Mucosa of descending colon (tissue), 3 donors: Measurements from ENCODE around the gene PTH. TPM values are rescaled to one million over a fixed set of nuclear protein-coding genes. Genes with fewer than 3 reads are reported as not detected.

ENCODE experiments used
- ATAC-seq: fragments of 200-7000 bp; cut with Tn5 transposase; one replicate; pipeline ENCODE4 v1.9.1; 2020; ENCODE audit warnings: mild to moderate bottlenecking, moderate library complexity
- DNase-seq, 3 donors: peaks; one replicate each; pipeline ENCODE4 v3.0.0-alpha.2; 2020
- H3K36me3 ChIP-seq: fragments of 200-600 bp; one replicate; pipeline ENCODE4 v1.8.0; 2021; ENCODE audit warnings: low read depth, mild to moderate bottlenecking
- H3K4me1 ChIP-seq: fragments of 200-600 bp; one replicate; pipeline ENCODE4 v1.8.0; 2021; ENCODE audit warnings: low read depth, mild to moderate bottlenecking
- H3K4me3 ChIP-seq: fragments of 200-600 bp; one replicate; pipeline ENCODE4 v1.8.0; 2021; ENCODE audit warnings: mild to moderate bottlenecking
- H3K9me3 ChIP-seq: fragments of 200-600 bp; one replicate; pipeline ENCODE4 v1.8.0; 2021; ENCODE audit warnings: mild to moderate bottlenecking
- CTCF ChIP-seq: fragments of 200-600 bp; IDR thresholded peaks from one replicate; pipeline ENCODE4 v1.8.0; 2022; ENCODE audit warnings: antibody characterized with exemption, mild to moderate bottlenecking
- intact Hi-C, 2 donors: fragments of 100-400 bp; cut with DNase I in 1 of 2; cut with micrococcal nuclease in 1 of 2; formaldehyde crosslinking; loops; one replicate each; pipeline versions ENCODE4 v1.11.0 to v1.11.1; 2022; cut with DNase I, micrococcal nuclease
- long read RNA-seq, 2 donors: library from polyadenylated mRNA; unstranded; transcript quantifications; one replicate each; pipeline ENCODE4 v2.0.0, GENCODE V29; 2019 to 2021
- total RNA-seq, 3 donors: library from RNA; stranded (reverse); fragmentation: NEBNext Ultra II Directional in 2 of 3; extraction: Animal tissue kit (Norgen Biotek cat#: 25700) in 2 of 3; gene quantifications; one replicate each; pipeline versions ENCODE4 v1.2.1 to v1.2.4, GENCODE V29; 2021 to 2023
- donor health status: DM: no; HTN: no; CAD: no; lungs with moderate emphysema.
- donor health status: DM: no; HTN: no; CAD: no.
- donor health status: DM: no; HTN: yes; CAD: no.

PTH gene
- total RNA-seq, result not detected
- long read RNA-seq, donor 1, result 0 reads
- long read RNA-seq, donor 2, result 0 reads

DNA sequence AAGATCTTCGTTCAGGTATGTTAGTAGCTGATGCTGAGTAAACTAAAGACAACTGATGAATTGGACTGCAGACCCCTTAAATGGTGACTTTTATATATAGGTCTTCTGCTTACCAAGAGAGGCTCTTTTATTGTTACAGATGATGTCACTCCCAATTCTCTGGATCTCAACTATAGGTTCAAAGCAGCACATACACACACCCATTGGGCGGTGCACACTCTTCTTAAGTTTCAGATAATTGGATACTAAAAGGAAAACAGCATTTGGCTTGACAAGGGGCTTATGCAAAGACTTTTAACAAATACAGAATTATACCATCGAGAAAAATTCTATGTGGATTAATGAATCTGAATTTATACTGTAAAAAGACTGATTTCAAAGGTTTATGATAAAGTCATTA lies at the start of gene PTH:
TSS of gene PTH (minus strand) at position 69 of the 400 bp plus-strand sequence. CDS start 3,142 bp downstream, outside the sequence.
- intact Hi-C loops, result no loop called here
- H3K9me3 ChIP-seq, result no peaks in the 10 kb centered on the region
- no peak for TF ChIP-seq CTCF
- H3K36me3 ChIP-seq, result no peaks in the 10 kb centered on the region
- no peaks in the 10 kb centered on the region for H3K4me1 ChIP-seq
- no peak for DNase-seq
- no peak within 1 kb of the TSS for H3K4me3 ChIP-seq
- ATAC-seq, result no peak

DNA sequence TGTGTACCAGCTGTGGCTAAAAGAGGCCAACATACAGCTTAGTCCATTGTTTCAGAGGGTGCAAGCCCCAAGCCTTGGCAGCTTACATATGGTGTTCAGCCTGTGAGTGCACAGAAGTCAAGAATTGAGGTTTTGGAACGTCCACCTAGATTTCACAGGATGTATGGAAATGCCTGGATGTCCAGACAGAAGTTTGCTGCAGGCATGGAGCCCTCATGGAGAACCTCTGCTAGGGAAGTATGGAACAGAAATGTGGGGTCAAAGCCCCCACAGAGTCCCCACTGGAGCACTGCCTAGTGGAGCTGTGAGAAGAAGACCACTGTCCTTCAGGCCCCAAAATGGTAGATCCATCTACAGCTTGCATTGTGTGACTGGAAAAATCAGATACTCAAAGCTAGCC lies 42.2 kb upstream of the PTH start:
- H3K4me1 ChIP-seq, result no peaks in the 10 kb centered on the region
- no peak overlapping the region for H3K4me3 ChIP-seq
- ATAC-seq (no peak), DNase-seq (no peak)
- peaks cover 15% of the 10 kb centered on the region for H3K9me3 ChIP-seq
- intact Hi-C loops, result no loop called here
- H3K36me3 ChIP-seq, result no peaks in the 10 kb centered on the region
- no peak for TF ChIP-seq CTCF

DNA sequence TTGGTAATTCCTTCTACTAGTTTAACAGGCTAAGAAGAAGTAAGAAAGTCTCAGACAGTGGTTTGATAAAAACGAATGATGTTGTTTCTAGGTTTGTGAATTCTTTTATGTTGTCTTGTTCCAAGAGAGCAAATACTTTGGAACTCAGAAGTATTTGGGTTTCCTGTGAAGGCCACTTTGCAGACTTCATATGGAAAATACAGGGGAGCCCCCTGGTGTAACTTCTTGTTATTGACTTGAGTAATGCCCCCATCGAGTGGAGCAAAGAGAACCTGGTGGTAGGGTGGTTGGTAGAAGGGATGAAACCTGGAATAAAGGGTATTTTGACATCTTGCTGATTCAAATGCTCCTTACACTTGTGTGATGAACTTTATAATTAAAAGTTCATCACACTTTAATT lies 40.0 kb upstream of the PTH start:
- ATAC-seq (no peak), DNase-seq (no peak)
- TF ChIP-seq CTCF, result no peak
- no peaks in the 10 kb centered on the region for H3K4me1 ChIP-seq
- no peak overlapping the region for H3K4me3 ChIP-seq
- intact Hi-C loops, result no loop called here
- H3K36me3 ChIP-seq, result no peaks in the 10 kb centered on the region
- peaks cover 15% of the 10 kb centered on the region for H3K9me3 ChIP-seq

GRCh38 chr11:13534358-13534757 lies 38.6 kb upstream of the PTH start:
- H3K9me3 ChIP-seq, result peaks cover 15% of the 10 kb centered on the region
- H3K4me3 ChIP-seq, result no peak overlapping the region
- no peaks in the 10 kb centered on the region for H3K4me1 ChIP-seq
- intact Hi-C loops, result no loop called here
- TF ChIP-seq CTCF, result no peak
- DNase-seq, result no peak
- no peak for ATAC-seq
- H3K36me3 ChIP-seq, result no peaks in the 10 kb centered on the region

- DNase-seq (no peak), ATAC-seq (no peak)
- Histone ChIP-seq H3K4me3 (no peak overlapping the region), H3K36me3 (no peaks in the 10 kb centered on the region), H3K9me3 (no peaks in the 10 kb centered on the region), H3K4me1 (no peaks in the 10 kb centered on the region)
- TF ChIP-seq CTCF, result no peak
- intact Hi-C loops, result no loop called here
Observed at GRCh38 chr11:13525257-13525656, 29.5 kb upstream of the PTH start.

DNA sequence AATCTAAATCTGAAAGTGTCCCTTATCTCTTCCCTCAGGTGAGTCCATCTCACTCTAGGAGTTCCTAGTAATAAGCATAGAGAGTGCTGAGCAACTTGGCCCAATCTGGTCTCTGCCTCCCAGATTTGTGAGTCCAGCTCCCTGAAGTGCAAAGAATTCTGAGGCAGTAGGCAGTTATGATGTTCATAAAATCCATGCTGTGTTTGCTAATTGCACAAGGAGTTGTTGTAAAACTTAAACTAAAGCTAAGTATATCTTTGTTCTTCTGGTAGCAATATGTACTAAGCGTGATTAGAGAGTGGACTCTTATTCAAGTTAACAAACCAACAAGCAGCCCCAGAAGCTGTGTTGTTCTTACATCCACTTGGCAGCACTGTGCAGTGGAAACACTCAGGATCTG lies 7.6 kb upstream of the PTH start:
- intact Hi-C loops, result no loop called here
- no peak overlapping the region for H3K4me3 ChIP-seq
- no peaks in the 10 kb centered on the region for H3K4me1 ChIP-seq
- no peak for TF ChIP-seq CTCF
- ATAC-seq (peak; percentile 93), DNase-seq (peak in 1 of 3 donors; percentile 27)
- no peaks in the 10 kb centered on the region for H3K9me3 ChIP-seq
- no peaks in the 10 kb centered on the region for H3K36me3 ChIP-seq
